Measurements from ENCODE around the gene LIX1L.

Gene LIX1L

DNA sequence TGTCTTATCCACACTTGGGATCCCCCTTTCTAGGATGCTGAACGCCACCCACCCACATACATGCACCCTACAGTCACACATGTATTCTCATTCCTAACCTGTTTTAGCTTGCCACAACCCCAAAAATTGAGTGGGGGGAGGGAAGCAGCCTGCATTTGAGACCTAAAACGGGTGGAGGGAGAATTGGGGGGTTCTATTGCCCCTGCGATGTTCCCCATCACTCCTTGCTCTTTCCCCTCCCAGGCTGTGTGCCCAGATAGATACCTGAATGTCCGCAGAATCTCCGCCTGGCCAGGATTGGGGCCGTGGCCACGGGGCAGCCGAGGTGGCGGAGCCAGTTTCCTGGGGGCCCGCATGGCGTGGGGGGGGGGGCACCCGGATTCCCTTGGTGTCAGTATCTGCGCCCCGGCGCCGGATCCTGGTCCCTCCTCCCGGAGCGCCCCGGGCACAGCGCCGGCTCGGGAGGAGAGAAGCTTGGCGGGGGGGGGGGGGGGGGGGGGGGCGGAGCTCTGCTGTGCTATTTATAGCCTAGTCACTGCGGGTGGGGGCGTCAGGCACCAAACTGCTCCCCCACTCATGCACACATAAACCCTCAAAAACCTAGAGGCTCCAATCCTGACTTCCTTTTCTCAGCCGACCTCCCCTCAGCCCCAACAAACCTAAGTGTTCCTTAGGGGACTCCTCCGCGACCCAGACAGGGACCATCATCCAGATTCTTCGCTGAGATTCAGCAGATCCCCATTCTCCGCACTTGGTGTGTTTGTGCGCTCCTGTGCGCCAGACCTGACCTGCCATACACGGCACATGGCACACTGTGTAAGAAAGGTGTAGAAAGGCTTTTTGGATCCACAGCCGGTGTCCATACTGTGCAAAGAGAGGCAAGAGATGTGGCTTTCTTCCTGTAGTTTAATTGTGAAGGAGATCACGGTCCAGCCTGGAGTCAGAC, 4.6 kb upstream of the LIX1L start:
- TF ChIP-seq, protein P1, sequence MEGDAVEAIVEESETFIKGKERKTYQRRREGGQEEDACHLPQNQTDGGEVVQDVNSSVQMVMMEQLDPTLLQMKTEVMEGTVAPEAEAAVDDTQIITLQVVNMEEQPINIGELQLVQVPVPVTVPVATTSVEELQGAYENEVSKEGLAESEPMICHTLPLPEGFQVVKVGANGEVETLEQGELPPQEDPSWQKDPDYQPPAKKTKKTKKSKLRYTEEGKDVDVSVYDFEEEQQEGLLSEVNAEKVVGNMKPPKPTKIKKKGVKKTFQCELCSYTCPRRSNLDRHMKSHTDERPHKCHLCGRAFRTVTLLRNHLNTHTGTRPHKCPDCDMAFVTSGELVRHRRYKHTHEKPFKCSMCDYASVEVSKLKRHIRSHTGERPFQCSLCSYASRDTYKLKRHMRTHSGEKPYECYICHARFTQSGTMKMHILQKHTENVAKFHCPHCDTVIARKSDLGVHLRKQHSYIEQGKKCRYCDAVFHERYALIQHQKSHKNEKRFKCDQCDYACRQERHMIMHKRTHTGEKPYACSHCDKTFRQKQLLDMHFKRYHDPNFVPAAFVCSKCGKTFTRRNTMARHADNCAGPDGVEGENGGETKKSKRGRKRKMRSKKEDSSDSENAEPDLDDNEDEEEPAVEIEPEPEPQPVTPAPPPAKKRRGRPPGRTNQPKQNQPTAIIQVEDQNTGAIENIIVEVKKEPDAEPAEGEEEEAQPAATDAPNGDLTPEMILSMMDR (conservative IDR thresholded peaks at IDR 0.05; ENCODE audit: control insufficient read depth, insufficient read depth, low read depth, low read length), result no peak
- DNase-seq (ENCODE audit: low read depth), result no peak
- H3K4me3 ChIP-seq (ENCODE audit: control insufficient read depth, low read depth, low read length), result peak overlapping the region; percentile 85

DNA sequence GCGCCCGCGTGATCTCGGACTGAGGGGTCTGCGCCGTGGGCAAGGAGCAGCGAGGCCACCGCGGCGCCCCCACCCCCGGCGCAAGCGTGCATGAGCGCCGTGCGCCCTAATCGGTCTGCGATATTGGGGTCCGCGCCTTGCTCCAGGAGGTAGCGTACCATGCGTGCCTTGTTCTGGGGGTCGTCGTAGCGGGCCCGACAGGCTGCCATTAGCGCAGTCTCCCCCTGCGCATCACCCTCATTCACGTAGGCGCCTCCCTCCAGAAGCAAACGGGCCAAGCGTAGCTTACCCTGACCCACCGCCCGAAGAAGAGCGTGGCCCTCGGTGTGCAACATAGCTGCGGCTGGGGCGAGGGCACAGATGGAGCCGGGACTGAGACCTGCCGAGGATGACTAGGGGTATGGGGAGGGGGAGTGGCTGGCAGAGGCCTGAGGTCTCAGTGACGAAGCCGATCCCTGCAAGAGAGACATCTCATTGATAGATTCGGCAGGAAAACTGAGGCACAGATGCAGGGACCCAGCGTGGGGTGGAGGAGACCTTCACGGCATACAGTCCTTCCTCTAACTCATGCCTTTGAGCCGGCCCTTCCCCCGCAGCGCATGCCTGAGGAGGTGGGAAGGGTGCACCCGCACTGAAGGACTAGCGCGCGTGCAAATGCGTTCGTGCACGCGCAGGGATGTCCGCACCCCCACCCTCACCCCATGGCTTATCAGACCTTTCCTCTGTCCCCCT, 3.8 kb upstream of the LIX1L start:
- TF ChIP-seq, protein P1 (conservative IDR thresholded peaks at IDR 0.05; ENCODE audit: control insufficient read depth, insufficient read depth, low read depth, low read length), result no peak
- no peak for DNase-seq (ENCODE audit: low read depth)
- peak overlapping the region; percentile 85 for H3K4me3 ChIP-seq (ENCODE audit: control insufficient read depth, low read depth, low read length)

DNA sequence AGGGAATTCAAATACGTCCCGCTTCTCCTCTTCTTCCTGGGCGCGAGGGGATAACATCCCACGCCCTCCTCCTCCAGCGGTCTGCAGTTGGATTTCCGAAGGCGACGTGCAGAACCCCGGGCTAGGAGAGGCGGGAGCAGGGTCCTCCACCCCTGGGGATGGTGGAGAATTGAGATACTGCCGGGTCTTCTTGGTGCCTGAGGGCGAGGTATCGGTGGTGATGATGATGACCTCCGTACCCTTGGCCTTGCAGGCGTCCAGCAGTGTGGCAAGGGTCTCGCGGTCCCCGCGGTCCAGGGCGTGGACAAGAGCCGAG, 3.2 kb upstream of the LIX1L start:
- H3K4me3 ChIP-seq (ENCODE audit: control insufficient read depth, low read depth, low read length), result peak overlapping the region; percentile 85
- DNase-seq (ENCODE audit: low read depth), result no peak
- TF ChIP-seq, protein P1 (conservative IDR thresholded peaks at IDR 0.05; ENCODE audit: control insufficient read depth, insufficient read depth, low read depth, low read length), result no peak

DNA sequence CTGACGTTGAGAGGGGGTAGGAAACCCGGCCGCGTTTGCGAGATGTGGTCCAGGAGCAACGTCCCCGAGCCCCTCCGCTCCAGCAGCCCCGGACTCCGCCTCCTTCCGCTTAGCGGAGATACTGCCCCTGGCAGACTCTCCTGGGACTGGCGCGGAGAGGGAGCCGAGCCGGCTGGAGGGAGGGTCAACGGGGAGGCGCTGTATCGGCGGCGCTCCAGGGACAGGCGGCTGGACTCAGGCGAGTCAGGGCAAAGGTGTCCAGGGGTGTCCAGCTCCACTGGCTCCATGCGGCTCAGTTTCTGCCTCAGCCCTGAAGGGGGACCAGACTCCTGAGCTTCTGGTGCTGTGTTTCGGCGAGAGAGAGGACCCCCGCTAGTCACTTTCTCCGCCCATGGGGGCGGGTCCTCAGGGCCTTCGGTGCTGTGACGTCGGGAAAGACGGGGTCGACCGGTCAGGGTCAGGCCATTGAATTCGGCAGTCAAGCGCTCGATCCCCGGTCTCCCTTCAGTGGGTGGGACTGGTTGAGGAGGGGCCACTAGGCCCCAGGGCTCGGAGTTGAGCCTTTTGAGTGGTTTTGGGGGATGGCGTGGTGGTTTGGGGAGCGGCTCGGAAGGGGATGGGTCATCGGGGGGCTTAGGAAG, 2.8 kb upstream of the LIX1L start:
- TF ChIP-seq, protein P1 (conservative IDR thresholded peaks at IDR 0.05; ENCODE audit: control insufficient read depth, insufficient read depth, low read depth, low read length), result no peak
- peak; percentile 66 for DNase-seq (ENCODE audit: low read depth)
- H3K4me3 ChIP-seq (ENCODE audit: control insufficient read depth, low read depth, low read length), result peak overlapping the region; percentile 85

DNA sequence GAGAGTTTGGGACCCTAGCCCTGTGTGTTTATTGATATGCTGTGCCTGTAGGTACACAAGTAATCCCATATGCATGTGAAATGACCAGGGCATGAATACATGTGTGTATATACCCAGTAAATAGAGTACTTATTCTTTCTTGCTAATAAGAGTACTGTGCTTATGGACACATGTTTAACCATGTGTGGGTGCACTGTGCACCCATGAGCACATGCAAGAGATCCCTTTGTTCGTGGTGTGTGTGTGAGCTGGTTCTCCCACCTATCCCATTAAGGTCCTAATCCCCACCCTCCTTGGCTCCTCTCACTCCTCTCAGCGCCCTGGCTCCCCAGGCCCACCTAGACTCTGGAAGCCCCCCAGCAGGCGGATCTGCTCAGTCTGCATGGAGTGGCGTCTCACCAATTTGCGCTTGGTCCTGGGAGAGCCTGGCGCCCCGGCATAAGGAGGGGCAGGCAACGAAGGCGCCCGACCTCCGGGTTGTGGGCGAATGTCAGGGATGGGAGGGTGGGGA, 2.2 kb upstream of the LIX1L start:
- peak overlapping the region; percentile 85 for H3K4me3 ChIP-seq (ENCODE audit: control insufficient read depth, low read depth, low read length)
- DNase-seq (ENCODE audit: low read depth), result no peak
- TF ChIP-seq, protein P1 (conservative IDR thresholded peaks at IDR 0.05; ENCODE audit: control insufficient read depth, insufficient read depth, low read depth, low read length), result no peak

DNA sequence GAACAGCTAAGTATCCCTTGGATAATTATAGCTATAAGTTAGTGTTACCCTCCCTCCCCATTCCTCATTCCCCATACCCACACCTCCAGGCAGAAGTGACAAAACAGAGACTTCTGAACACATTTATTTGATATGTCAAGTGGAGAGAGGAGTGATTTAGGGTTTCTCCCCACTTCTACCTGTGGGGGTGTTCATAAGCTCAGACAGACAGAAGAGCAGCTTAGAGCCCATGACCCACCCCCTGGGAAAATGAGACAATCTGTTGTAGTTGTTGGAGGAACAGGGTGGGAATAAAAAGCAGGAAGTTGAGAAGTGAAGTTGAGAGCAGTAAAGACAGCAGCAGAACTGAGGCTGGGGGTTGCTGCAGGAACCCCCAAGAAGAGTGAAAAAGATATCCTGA, 1.5 kb upstream of the LIX1L start:
- TF ChIP-seq, protein P1 (conservative IDR thresholded peaks at IDR 0.05; ENCODE audit: control insufficient read depth, insufficient read depth, low read depth, low read length), result no peak
- no peak overlapping the region for H3K4me3 ChIP-seq (ENCODE audit: control insufficient read depth, low read depth, low read length)
- DNase-seq (ENCODE audit: low read depth), result no peak

Data from fibroblast of mammary gland (primary cell).